ENCODE measurements around the gene IL22RA1.

IL22RA1 gene

GRCh38 chr1:24111996-24112779, 30.8 kb downstream of the IL22RA1 start, which contains the start of gene MYOM3:
Gene MYOM3 (minus strand): TSS chr1:24112135. CDS start chr1:24108636, 3,499 bp downstream.
- peak; percentile 20 for DNase-seq (ENCODE audit: low read depth)

GRCh38 chr1:24111262-24111995, 31.5 kb downstream of the IL22RA1 start:
- no peak for DNase-seq (ENCODE audit: low read depth)

- no peak for DNase-seq (ENCODE audit: low read depth)
Measured at GRCh38 chr1:24110642-24111261, 32.2 kb downstream of the IL22RA1 start.

- no peak for DNase-seq (ENCODE audit: low read depth)
Measured at GRCh38 chr1:24109686-24110475, 33.1 kb downstream of the IL22RA1 start.

GRCh38 chr1:24109166-24109483, 33.8 kb downstream of the IL22RA1 start:
- no peak for DNase-seq (ENCODE audit: low read depth)

- peak; percentile 27 for DNase-seq (ENCODE audit: low read depth)
Measured at GRCh38 chr1:24108334-24109165, 34.4 kb downstream of the IL22RA1 start.

- DNase-seq (ENCODE audit: low read depth), result no peak
Measured at GRCh38 chr1:24107462-24108138, 35.3 kb downstream of the IL22RA1 start.

GRCh38 chr1:24105368-24106160, 37.4 kb downstream of the IL22RA1 start:
- no peak for DNase-seq (ENCODE audit: low read depth)

- DNase-seq (ENCODE audit: low read depth), result no peak
Measured at GRCh38 chr1:24104854-24105253, 38.1 kb downstream of the IL22RA1 start.

- DNase-seq (ENCODE audit: low read depth), result no peak
Measured at GRCh38 chr1:24103879-24104278, 39.1 kb downstream of the IL22RA1 start.

GRCh38 chr1:24103408-24103807, 39.5 kb downstream of the IL22RA1 start:
- no peak for DNase-seq (ENCODE audit: low read depth)

GRCh38 chr1:24102961-24103360, 40.0 kb downstream of the IL22RA1 start:
- DNase-seq (ENCODE audit: low read depth), result no peak

- no peak for DNase-seq (ENCODE audit: low read depth)
Measured at GRCh38 chr1:24101796-24102586, 40.9 kb downstream of the IL22RA1 start.

GRCh38 chr1:24100945-24101737, 41.8 kb downstream of the IL22RA1 start:
- no peak for DNase-seq (ENCODE audit: low read depth)

GRCh38 chr1:24098943-24099638, 43.8 kb downstream of the IL22RA1 start:
- no peak for DNase-seq (ENCODE audit: low read depth)

- DNase-seq (ENCODE audit: low read depth), result no peak
Measured at GRCh38 chr1:24098102-24098501, 44.8 kb downstream of the IL22RA1 start.

- no peak for DNase-seq (ENCODE audit: low read depth)
Measured at GRCh38 chr1:24097663-24098062, 45.3 kb downstream of the IL22RA1 start.

GRCh38 chr1:24096739-24097103, 46.2 kb downstream of the IL22RA1 start:
- no peak for DNase-seq (ENCODE audit: low read depth)
